HG03457 (cell line): Measurements from ENCODE around the gene GCNT1.
A peak's percentile ranks its signal among the peaks of the same experiment; 100 is the strongest.
"Not testable (repeated sequence)": the region's sequence is repeated elsewhere in the genome, so short reads cannot be mapped to it uniquely, and the experiment has no call there.

Experiments
- ATAC-seq: cut with Tn5 transposase; IDR thresholded peaks from one replicate; pipeline ENCODE4 v1.9.1; 2021; ENCODE audit warnings: moderate number of reproducible peaks; ENCODE audit not compliant: unreplicated experiment

Gene GCNT1

DNA sequence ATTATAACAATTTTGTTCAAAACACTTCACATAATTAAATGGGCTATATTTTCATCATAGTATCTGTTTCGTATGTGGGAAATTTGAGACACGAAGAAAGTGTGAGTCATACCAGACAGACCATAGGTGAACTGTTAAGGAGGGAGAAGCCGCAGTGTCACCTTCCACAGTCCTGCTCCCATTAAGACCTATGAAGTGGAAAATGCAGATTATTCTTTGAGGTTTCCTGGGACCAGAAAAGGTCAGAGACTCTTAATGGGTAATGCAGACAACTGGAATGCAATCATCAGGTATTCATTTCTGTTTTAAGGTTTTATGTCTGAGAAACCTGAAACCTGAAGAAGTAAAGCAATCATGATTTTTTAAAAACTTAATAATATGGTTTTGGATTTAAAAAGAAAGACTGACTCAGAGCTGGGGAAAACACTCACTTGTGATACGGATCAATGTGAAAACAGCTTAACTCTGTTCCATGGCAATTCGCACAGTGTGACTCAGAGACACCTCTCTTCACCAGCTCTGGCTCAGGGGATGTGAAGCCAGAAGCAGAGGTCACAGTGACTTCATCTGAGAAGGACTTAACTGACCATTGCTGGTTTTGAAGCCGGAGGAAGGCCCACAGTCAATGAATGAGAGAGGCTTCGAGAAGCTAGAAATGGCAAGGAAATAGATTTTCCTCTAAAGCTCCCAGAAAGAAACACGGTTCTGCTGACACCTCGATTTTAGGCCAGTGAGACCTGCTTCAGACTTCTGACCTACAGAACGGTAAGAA, 17.2 kb upstream of the GCNT1 start:
- ATAC-seq: peak; percentile 57

DNA sequence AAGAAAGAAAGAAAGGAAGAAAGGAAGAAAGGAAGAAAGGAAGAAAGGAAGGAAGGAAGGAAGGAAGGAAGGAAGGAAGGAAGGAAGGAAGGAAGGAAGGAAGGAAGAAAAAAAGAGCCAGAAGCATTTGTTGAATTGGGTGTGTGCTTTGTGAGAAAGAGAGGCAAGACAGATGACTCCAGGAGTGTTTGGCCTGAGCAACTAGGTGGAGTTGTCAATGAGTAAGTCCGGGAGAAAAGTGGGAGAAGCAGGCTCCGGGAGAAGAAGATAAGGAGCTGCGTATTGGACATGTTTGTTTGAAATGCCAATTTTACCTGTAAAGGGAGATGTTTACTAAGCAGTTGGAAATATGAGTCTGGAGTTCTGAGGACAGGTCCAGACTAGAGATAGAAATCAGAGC, 15.1 kb upstream of the GCNT1 start:
- no peak for ATAC-seq

DNA sequence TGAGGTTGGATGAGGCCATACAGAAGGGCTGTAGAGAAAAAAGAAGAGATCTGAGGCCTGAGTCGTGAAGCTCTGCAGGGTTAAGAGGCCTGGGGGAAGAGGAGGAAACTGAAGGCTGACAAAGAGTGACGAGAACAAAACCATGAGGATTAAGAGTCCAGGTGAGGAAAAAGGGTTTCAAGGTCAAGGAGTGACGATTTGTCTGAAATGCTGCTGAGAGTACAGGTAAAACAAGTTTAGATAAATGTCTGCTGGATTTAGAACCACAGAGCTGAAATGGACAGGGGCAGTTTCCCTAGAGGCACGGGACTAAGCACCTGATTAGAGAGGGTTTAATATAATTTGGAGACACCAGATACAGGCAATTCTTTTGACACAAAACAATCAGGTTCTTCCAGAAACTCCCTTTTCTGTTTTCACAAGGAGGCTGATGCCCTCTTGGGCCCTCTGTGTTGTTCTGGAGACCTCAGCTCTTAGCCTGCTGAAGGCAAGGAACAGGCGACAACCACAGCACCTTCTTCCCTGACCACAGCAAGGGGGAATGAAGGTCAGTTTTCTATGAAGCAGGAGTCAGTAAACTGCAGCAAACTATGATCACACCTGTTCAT, 14.6 kb upstream of the GCNT1 start:
- no peak for ATAC-seq

DNA sequence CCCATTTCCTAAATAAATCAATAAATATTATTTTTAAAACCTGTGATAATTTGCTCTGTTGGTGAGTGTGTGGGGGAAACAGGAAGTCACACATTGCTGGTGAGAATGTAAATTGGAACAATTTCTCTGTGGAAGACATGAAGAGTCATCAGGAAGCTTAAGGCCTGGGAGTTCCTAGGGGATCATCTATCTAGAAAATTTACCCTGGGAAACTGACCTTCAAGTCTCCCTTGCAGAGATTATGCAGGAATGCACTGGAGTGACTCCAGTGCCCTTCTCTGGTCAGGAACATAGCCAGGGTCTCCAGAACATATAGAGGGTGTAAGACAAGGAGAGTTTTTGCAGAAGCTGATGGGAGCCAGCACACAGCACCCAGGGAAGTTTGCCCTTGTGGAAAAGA, 13.0 kb upstream of the GCNT1 start:
- no peak for ATAC-seq

DNA sequence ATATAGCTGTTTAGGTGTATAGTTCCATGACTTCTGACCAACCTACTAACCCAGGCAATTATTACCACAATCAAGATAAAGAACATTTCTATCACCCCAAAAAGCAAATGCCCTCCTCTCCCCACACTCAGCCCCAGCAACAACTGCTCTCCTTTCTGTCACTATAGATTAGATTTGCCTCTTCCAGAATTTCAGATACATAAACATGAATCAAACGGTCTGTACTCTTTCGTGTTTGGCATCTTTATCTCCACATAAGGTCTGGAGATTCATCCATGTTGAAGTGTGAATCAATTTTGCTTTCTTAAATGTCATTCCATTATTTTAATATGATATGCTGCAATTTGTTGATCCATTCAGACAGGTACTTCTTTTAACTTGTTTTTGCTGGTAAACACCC, 10.5 kb upstream of the GCNT1 start:
- ATAC-seq: no peak

DNA sequence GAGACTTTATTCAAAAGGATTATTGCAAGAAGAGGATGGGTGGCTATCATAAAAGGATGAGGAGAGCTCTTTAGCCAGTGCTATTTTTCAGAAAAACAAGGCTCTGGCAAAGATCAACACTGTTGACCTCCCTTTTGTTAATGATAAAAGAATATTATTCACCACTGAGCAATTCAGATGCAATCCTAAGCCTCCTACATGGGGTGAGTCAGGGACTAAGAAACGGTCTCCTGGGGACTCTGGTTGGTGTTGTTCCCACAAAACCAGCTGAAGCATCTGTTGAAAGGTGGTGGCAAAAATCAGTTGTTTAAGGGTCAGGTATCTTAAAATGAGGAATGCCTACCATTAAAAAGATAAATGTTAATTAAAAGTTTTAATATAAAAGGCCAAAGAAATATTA, 7.7 kb upstream of the GCNT1 start:
- ATAC-seq: no peak

GRCh38 chr9:76452839-76453238, 6.1 kb upstream of the GCNT1 start:
- no peak for ATAC-seq

DNA sequence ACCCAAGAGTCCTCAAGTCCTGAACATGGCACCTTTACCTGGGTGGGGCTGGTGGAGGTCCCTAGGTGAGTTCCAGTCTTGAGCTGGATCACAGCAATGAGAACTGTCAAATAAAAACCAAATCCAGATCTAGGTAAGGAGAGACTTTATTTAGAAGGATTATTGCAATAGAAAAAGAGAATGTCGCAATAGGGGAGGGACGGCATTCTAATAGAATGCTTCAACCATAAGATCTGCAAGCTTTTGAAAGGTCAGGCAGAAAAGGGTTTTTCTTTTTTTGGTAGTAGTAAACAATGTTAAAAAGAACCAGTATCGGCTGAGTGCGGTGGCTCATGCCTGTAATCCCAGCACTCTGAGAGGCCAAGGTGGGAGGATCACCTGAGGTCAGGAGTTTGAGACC, 5.2 kb upstream of the GCNT1 start:
- no peak for ATAC-seq

DNA sequence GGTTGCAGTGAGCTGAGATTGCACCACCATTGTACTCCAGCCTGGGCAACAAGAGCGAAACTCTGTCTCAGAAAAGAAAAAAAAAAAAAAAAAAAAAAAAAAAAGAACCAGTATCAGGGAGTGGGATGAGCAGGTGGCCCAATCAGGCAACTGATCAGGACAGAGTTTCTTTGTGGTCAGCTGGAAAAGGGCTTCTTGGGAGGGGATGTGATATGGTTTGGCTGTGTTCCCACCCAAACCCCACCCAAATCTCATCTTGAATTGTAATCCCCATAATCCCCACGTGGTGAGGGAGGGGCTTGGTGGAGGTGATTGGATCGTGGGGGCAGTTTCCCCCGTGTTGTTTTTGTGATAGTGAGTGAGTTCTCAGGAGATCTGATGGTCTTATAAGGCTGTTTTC, 4.7 kb upstream of the GCNT1 start:
- no peak for ATAC-seq

DNA sequence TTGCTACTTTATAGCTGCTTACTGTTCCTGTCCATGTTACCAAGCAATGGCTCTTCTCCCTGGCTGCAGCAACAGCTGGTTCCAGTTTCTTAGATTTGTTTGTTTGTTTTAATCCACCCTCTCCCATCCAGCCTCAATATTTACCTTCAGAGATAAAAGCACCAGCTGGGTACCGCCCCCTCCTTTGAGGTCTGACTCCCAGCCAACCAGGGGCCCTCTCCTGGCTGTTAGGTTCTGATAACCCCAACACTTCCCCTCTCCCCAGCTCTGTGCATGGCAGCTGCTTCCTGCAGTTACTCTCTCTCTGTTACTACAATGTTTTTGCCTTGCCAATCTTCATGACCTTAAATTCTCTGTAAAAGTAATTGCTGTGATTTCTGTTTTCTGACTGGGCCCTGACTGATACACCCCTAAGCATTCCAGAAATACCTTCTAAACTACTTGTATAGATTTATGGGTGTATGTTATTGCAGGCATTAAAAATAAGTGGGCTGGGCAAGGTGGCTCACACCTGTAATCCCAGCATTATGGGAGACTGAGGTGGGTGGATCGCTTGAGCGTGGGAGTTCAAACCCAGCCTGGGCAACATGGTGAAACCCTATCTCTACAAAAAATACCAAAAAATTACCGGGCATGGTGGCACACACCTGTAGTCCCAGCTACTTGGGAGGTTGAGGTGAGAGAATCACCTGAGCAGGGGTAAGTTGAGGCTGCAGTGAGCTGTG, 2.6 kb upstream of the GCNT1 start:
- no peak for ATAC-seq

DNA sequence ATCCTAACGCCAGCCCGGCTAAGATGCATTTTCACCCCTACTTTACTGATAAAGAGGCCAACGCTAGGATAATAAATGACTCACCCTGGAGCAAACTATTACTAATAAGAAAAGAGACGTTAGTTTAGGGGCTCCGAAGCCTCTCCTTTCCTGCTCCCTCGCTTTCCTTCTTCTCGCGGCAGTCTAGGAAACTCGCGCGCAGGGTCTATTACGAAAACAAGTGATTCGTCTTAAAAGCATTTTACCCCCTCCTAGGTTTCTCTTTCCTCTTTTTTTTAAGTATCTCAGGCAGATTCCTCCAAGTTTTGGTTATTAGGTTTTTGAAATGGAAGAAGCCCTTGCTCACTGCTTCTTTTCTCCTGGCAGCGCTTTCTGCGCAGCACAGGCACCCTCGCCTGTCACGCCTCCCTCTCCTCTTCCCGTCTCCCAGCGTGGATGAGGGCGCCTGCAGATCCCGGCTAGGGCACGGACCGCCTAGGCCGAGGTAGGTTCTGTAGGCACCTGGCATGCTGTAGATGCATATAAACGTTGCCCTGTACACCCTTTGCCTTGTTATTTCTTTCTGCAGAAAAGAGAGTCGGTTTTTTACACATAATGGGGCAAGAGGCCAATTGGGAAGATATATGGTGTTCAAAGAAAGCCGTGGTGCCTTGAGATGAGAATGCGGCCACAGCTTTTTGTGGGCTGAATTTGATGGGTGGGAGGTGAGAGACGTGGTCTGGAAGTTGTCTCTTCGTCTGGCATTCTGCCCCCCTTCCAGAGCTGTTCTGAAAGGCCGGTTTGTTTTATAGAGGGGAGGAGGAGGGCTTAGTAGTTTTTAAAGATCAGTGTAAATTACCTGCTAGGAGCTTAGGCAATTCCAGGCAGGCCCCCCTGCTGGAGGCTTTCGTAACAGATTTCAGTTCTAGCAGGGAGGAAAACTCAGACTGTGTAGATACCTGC, 983 bp downstream of the GCNT1 start:
- ATAC-seq: no peak

DNA sequence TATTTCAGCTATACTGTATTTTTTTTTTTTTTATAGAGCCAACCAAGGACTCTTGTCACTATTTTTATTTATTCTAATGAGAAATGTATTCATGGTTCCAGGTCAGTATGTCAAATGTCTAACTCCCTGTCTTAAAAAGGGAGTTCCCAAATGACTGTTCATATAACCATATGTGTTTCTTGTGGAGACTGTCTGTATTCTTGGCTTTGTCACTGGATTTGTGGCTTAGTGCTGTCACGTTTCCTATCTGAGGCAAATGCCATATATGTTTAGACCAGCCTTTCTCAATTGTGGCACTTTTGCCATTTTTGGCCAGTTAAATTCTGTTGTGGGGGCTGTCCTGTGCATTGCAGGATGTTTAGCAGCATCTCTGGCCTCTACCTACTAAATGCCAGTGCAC, 3.1 kb downstream of the GCNT1 start:
- ATAC-seq: no peak

DNA sequence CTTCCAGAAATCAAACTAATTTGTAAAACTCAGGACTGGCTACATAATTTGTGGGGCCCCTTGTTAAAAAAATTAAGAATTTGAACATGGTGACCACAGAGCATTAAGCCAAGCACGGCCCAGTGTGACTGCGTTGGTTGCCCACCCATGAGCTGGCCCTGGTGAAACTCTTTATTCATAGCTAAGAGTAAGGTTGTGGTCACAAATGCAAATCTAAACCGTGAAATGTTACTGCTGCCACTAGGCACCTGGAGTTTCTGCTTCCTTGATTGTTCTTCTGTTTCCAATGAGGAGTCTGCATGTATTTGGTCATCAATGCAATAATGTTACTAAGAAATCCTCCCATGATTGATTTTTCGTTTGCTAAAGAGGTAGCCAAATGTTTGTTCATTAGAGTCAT, 4.2 kb downstream of the GCNT1 start:
- ATAC-seq: no peak

DNA sequence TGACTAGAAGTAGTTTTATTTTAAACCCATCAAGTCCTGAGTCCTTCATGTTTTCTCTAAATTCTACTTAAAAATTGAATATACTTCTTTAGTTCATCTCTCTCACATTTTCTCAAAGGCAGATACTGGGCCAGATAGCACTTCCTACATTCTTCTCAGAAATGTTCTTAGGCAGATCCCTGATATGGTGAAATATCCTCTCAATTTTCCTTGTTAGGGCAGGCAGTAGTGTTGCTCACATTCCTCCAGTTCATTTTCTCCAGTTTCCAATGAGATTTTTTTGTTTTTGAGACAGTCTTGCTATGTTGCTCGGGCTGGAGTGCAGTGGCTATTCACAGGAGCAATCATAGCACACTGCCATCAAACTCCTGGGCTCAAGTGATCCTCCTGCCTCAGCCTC, 5.7 kb downstream of the GCNT1 start:
- no peak for ATAC-seq

DNA sequence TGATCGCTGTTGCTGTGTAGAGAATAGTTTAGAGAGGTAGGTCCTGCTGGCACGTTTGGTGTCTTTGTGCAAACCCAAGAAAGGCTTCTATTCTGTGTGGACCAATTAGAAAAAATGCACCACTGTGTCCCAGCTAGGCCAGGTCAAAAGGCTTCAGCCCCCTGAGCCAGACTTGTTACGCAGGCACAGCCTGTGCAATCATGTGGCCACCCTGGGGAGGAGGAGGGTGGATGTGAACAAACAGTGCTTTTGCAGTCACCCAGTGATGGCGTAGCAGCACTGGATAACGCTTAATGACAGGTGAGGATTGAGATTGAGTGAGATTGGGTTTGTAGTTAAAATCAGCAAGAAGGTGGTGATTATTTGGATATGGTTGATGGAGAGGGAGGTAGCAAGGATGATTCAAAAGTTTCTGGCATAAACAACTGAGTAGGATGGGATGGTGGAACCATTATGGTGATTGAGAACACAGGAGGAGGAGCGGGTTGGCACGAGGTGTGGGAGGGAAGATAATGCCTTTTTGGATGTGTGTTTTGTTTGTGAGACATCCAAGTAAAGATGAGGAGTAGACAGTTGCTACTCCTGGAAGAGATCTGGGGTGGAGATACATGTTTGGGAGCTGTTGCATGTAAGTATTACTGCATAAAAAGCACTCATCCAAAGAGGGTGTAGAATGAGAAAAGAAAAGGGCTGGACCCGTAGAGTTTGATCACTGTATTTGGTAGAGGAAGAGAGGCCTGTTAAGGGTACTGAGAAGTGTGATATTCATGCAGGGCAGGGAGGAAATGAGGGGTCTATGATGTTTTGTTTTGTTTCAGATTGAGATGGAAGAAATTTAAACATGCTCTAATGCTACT, 6.7 kb downstream of the GCNT1 start:
- no peak for ATAC-seq

DNA sequence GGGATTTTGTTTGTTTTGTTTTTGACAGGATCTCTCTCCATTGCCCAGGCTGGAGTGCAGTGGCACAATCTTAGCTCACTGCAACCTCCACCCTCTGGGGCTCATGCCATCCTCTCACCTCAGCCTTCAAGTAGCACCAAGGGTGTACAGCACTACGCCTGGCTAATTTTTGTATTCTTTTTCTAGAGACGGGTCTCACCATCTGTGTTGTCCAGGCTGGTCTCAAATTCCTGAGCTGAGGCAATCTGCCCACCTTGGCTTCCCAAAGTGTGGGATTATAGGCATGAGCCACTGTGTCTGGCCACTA, 7.3 kb downstream of the GCNT1 start:
- no peak for ATAC-seq

DNA sequence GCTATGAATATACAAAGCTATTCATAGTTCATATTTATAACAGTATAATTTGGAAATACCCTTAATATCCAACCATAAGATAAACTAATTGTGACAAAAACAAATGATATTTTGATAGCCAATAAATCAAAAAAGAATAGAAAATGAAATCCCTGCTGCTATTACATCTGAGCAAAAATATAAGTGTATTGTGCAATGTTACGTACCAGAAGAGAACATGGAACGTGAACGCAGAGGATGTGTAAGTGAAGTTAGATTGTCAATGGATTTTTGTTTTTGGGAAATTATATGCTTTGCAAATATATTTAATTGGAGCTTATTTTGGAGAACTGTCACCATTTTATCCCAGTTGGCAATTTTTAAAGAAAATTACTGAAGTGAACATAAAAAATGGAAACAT, 15.4 kb downstream of the GCNT1 start:
- ATAC-seq: no peak

DNA sequence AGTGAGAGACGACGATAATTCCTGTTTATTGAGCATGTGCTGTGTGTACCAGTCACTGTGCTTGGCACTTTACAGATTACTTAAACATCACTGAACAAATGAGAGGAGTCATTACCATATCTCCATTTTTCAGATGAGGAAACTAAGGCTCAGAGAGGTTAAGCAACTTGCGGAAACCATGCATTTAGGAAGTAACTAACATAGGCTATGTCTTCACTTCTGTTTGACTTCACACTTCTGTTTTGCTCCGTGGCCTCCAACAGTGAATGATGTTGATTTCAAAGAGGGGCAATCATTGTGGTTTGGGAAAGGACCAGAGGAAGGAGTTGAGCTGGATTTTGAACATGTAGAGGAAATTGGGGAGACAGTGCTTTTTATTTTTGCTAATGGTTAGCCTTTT, 16.7 kb downstream of the GCNT1 start:
- no peak for ATAC-seq

- not testable (repeated sequence) for ATAC-seq
These were observed 18.8 kb downstream of the GCNT1 start for GRCh38 chr9:76477818-76478217.

DNA sequence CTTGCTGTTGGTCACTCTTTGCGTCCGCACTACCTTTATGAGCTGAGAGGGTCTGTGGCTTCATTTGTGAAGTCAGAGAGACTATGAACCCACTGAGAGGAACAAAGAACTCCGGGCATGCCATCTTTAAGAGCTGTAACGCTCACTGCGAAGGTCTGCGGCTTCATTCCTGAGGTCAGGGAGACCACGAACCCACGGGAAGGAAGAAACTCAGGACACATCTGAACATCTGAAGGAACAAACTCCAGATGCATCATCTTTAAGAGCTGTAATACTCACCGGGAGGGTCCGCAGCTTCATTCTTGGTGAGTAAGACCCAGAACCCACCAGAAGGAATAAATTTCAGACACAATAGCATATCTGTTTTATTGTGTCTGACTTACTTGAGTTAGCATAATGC, 19.2 kb downstream of the GCNT1 start:
- no peak for ATAC-seq
